ENCODE results near the gene RAB14. TPM values are rescaled to one million over a fixed set of nuclear protein-coding genes. Genes with fewer than 3 reads are reported as not detected.

The RAB14 gene
- total and polyA plus RNA-seq, 5 donors, result 22.9 to 57.3 (median 47.4) TPM

Other genes starting within 250 kb of the RAB14 start
- gene C5, start 151.6 kb downstream of the RAB14 start, total RNA-seq, result 1 to 10 TPM in 3 of 4 donors, under 1 TPM in 1; 0.67 to 1.9 (median 1.5) TPM
- 0.97 TPM for gene C5, start 151.6 kb downstream of the RAB14 start, polyA plus RNA-seq
- gene CNTRL, start 126.9 kb downstream of the RAB14 start, total RNA-seq, result 1 to 10 TPM; 5.4 to 6.4 (median 5.4) TPM
- gene CNTRL, start 126.9 kb downstream of the RAB14 start, polyA plus RNA-seq, result 3.4 TPM
- 1,000 to 10,000 TPM in 3 of 4 donors, 100 to 1,000 TPM in 1; 949 to 1,838 (median 1,489) TPM for gene GSN, start 66.3 kb upstream of the RAB14 start, total RNA-seq
- gene GSN, start 66.3 kb upstream of the RAB14 start, polyA plus RNA-seq, result 1,813 TPM
- gene STOM, start 168.4 kb upstream of the RAB14 start, total RNA-seq, result 100 to 1,000 TPM; 146 to 246 (median 172) TPM
- 153 TPM for gene STOM, start 168.4 kb upstream of the RAB14 start, polyA plus RNA-seq

Measured in right cardiac atrium (tissue), 5 donors.